GM18498 (cell line): Measurements from ENCODE around the gene RPL12.

Source experiments
- ATAC-seq: cut with Tn5 transposase; IDR thresholded peaks from one replicate; pipeline ENCODE4 v1.9.1; 2021; ENCODE audit warnings: mild to moderate bottlenecking, moderate library complexity; ENCODE audit not compliant: unreplicated experiment

Gene RPL12

GRCh38 chr9:127405344-127406125 is 45.7 kb downstream of the RPL12 start:
- ATAC-seq = no peak

GRCh38 chr9:127404631-127405030 is 46.6 kb downstream of the RPL12 start:
- ATAC-seq = no peak

- no peak for ATAC-seq
Observed at GRCh38 chr9:127403507-127404192, 47.6 kb downstream of the RPL12 start.

GRCh38 chr9:127402401-127403090 is 48.7 kb downstream of the RPL12 start:
- ATAC-seq = no peak

GRCh38 chr9:127399736-127400269 is 51.4 kb downstream of the RPL12 start:
- no peak for ATAC-seq

GRCh38 chr9:127398715-127399400 is 52.3 kb downstream of the RPL12 start:
- no peak for ATAC-seq

GRCh38 chr9:127398275-127398647 is 52.9 kb downstream of the RPL12 start:
- ATAC-seq = no peak
